Prostate gland (tissue), 2 donors: ENCODE data around the gene WAC.

Experiments
- CTCF ChIP-seq, 4 experiments: fragments of 200-600 bp in 2 of 4; fragments of 450-650 bp in 2 of 4; sonication (generic) in 2 of 4; IDR thresholded peaks; 1 replicate in 3 of 4; 2 replicates in 1 of 4; pipeline ENCODE4 v1.5.1; 2016 to 2019; ENCODE audit warnings: antibody characterized with exemption in 4 of 4, mild to moderate bottlenecking in 2 of 4, moderate library complexity in 2 of 4
- POLR2A ChIP-seq: fragments of 450-650 bp; IDR thresholded peaks from one replicate; pipeline ENCODE4 v1.6.1; 2016; ENCODE audit warnings: antibody characterized with exemption, mild to moderate bottlenecking

GRCh38 chr10:28594406-28594805 lies 61.5 kb downstream of the WAC start:
- TF ChIP-seq CTCF (IDR thresholded peaks at IDR 0.05) (no peak), POLR2A (no peak)
